ENCODE measurements around the gene LTBP4. TPM values are rescaled to one million over a fixed set of nuclear protein-coding genes. Genes with fewer than 3 reads are reported as not detected.

LTBP4 gene
- total and polyA plus RNA-seq, 2 of the 13 experiments (the other 11 are each of a cell fraction or from before 2014, with no cell fraction given), result 0.86 to 2.3 TPM

- no peak for TF ChIP-seq STAT5B (CRISPR knock-in tag; IDR thresholded peaks at IDR 0.05)
Observed at GRCh38 chr19:40594657-40595091, 6.5 kb upstream of the LTBP4 start (continued).

GRCh38 chr19:40596608-40597328, 4.4 kb upstream of the LTBP4 start:
- ChIA-PET POLR2A (no interaction called here), CTCF (ENCODE audit: low intra/inter-chr PET ratio, low total read pairs) (no interaction called here)
- 49% methylated on average over 11 of the region's 53 CpGs for WGBS (ENCODE audit: low lambda C conversion rate)
- Histone ChIP-seq H3K4me3 (replicated peaks in 1 of 3; ENCODE audit: insufficient read depth in 1 of 3, low read depth in 2 of 3, low read length in 3 of 3) (peak overlapping the region in 1 of 3 experiments; percentile 28; a peak in 1 of 6 replicates), H3K27ac (ENCODE audit: extremely low read length, insufficient read depth, low read length) (no peak overlapping the region), H3K4me1 (ENCODE audit: insufficient read depth, low read length) (peaks cover 26% of the 10 kb centered on the region), H4K20me1 (ENCODE audit: insufficient read depth, low read length) (peaks cover 5% of the 10 kb centered on the region), H3K4me2 (ENCODE audit: low read depth, low read length) (peak overlapping the region; percentile 49), H3K79me2 (ENCODE audit: insufficient read depth, low read length) (no peaks in the 10 kb centered on the region), H3K9ac (ENCODE audit: insufficient read depth, low read depth, low read length) (no peak overlapping the region), H3K9me3 (ENCODE audit: low read length) (no peaks in the 10 kb centered on the region), H3K36me3 (replicated peaks in 1 of 2; ENCODE audit: control insufficient read depth in 1 of 2, insufficient read depth in 2 of 2, low read length in 2 of 2) (no peaks in the 10 kb centered on the region), H2AFZ (ENCODE audit: low read length) (no peak overlapping the region), H3K27me3 (ENCODE audit: control insufficient read depth in 1 of 2, insufficient read depth in 2 of 2, low read length in 2 of 2) (peaks cover 6 to 46% of the 10 kb centered on the region in 2 experiments; a peak in 3 of 5 replicates)
- in situ Hi-C loops (cut with HindIII; ENCODE audit: extremely low pct_ligation_motif_present, low pct_unique_long_range_greater_than_20kb), result no loop called here
- BruUV-seq (replicated peaks), result no TSS peak
- FAIRE-seq (no peak), ATAC-seq (peak; percentile 55), DNase-seq (ENCODE audit: low spot score) (peak; percentile 45)
- intact Hi-C loops (cut with micrococcal nuclease; ENCODE audit: unreplicated experiment), result loop anchor here (5.0 kb wide), 1 partner anchor 69 kb away; no protein-coding TSS in a partner anchor
- no peak for TF ChIP-seq KAT7 (CRISPR knock-in tag; IDR thresholded peaks at IDR 0.05; ENCODE audit: borderline replicate concordance)
- no peak for TF ChIP-seq CHD4 (IDR thresholded peaks at IDR 0.05; ENCODE audit: borderline replicate concordance, low read length)
- peak; percentile 69 for TF ChIP-seq NFYB (CRISPR knock-in tag; IDR thresholded peaks at IDR 0.05)
- no peak for TF ChIP-seq TEAD3 (CRISPR knock-in tag; optimal IDR thresholded peaks at IDR 0.05; ENCODE audit: borderline replicate concordance)
- TF ChIP-seq SALL2 (CRISPR knock-in tag; IDR thresholded peaks at IDR 0.05), result no peak
- TF ChIP-seq ZNF782 (CRISPR knock-in tag; IDR thresholded peaks at IDR 0.05; ENCODE audit: borderline replicate concordance), result 0 out of 2 replicates have a peak, but pooled peaks have one; percentile 22
- no peak for TF ChIP-seq NFE2 (CRISPR knock-in tag; IDR thresholded peaks at IDR 0.05)
- 0 out of 2 replicates have a peak, but pooled peaks have one; percentile 41 for TF ChIP-seq SP4 (CRISPR knock-in tag; IDR thresholded peaks at IDR 0.05)
- peak; percentile 37; the same call in 1 of the 2 replicates for TF ChIP-seq ZNF574 (CRISPR knock-in tag; IDR thresholded peaks at IDR 0.05)
- TF ChIP-seq ZNF687 (CRISPR knock-in tag; IDR thresholded peaks at IDR 0.05), result peak; percentile 69
- TF ChIP-seq CEBPB (IDR thresholded peaks at IDR 0.05; ENCODE audit: borderline replicate concordance, low read depth, low read length), result no peak
- TF ChIP-seq TFDP2 (CRISPR knock-in tag; IDR thresholded peaks at IDR 0.05), result 0 out of 2 replicates have a peak, but pooled peaks have one; percentile 28
- TF ChIP-seq HNF4A (CRISPR knock-in tag; IDR thresholded peaks at IDR 0.05), result no peak

Data from HepG2 (cell line).